IPS-18c (cell line): Measurements from ENCODE around the gene MBOAT2.
"Not testable (repeated sequence)": the region's sequence is repeated elsewhere in the genome, so short reads cannot be mapped to it uniquely, and the experiment has no call there.

ENCODE experiments used
- H3K4me3 ChIP-seq: 2 replicates; pipeline ENCODE4 v1.7.0; 2013; ENCODE audit warnings: low read depth, mild to moderate bottlenecking, low read length, moderate library complexity; ENCODE audit not compliant: insufficient read depth
- H3K9me3 ChIP-seq: one replicate; pipeline ENCODE4 v1.6.1; 2013; ENCODE audit warnings: mild to moderate bottlenecking, low read length, moderate library complexity; ENCODE audit not compliant: control insufficient read depth, insufficient read depth

Gene MBOAT2

DNA sequence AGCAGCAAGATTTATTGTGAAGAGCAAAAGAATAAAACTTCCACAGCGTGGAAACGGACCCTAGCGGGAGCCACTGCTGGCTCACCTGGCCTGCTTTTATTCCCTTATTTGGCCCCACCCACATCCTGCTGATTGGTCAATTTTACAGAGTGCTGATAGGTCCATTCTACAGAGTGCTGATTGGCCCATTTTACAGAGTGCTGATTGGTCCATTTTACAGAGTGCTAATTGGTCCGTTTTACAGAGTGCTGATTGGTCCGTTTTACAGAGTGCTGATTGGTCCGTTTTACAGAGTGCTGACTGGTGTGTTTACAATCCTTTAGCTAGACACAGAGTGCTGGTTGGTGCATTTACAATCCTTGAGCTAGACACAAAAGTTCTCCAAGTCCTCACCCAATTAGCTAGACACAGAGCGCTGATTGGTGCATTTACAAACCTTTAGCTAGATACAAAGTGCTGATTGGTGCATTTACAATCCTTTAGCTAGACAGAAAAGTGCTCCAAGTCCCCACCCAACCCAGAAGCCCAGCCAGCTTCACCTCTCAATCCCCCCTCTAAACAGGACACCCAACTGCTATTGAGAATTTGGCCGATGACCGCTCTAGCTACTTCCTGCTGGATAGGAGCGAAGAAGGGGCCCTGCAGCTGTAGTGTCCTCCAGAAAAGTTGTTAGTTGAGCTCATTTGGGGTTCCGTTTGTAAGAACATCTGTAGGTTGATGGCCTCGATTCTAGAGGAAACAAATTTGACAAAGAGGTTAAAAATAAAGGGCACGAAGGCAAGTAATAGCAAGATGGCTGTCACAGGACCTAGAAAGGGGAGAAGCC is 108.2 kb downstream of the MBOAT2 start:
- H3K4me3 ChIP-seq, H3K9me3 ChIP-seq: not testable (repeated sequence)

DNA sequence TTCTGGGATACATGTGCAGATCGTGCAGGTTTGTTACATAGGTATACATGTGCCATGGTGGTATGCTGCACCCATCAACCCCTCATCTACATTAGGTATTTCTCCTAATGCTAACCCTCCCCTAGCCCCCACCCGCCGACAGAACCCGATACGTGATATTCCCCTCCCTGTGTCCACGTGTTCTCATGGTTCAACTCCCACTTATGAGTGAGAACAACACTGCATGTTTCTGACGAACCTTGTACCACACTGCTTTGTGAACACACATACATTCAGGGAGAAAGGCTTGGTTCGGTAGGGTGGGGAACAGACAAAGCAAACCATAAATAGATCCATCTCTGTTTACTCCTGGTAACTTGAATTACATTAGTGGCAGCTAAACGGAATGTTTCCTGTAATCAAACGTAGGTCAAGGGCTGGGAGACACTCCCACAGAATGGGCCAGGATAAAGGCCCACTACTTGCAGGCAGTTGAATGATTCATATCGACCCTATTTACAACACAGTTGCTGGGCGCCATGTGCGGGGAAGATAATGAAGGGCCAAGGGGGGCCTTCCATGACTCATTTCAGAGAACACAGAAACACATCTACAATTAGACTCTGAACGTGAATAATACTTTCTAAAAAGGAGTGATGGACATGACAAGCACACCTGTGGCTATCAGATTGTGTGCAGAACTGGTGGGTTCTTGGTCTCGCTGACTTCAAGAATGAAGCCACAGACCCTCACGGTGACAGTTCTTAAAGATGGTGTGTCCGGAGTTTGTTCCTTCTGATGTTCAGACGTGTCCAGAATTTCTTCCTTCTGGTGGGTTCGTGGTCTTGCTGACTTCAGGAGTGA is 109.3 kb downstream of the MBOAT2 start:
- no peaks in the 10 kb centered on the region for H3K9me3 ChIP-seq
- H3K4me3 ChIP-seq, result no peak overlapping the region

DNA sequence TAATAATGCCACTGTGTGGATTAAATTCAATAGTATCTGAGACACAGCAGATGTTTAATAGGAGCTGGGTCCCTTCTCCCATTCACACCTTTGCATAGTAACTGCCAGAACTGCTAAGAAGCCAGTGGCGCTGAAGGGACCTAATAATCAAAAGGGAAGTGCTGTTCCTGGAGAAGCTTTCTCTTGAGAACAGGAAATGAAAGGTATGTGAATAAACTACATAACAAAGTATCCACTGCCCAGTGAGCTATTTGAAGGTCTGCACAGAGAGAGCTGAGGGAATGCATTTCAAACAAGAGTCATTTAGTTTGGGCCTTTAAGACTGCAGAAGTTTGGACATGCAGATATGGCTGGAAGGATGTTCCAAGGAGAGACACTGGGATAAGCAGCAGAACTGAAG is 110.0 kb downstream of the MBOAT2 start:
- Histone ChIP-seq H3K4me3 (no peak overlapping the region), H3K9me3 (no peaks in the 10 kb centered on the region)

DNA sequence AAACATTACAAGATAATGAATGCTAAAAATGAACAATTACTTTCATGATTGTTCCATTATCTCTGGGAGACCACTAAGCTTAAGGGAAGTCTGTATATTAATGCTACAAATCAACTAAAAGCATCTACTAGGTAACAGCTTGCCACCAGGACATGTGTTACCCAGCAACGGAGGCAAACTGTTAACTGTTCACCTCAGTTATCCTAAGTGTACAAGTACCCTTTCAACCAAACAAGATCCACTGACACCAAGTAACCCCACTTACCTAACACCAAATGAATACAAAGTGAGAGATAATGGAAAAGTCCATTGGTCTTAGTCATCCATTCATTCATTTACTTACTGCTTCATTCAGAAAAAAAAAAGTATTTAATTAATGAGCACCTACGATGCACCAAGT is 111.4 kb downstream of the MBOAT2 start:
- no peaks in the 10 kb centered on the region for H3K9me3 ChIP-seq
- no peak overlapping the region for H3K4me3 ChIP-seq

DNA sequence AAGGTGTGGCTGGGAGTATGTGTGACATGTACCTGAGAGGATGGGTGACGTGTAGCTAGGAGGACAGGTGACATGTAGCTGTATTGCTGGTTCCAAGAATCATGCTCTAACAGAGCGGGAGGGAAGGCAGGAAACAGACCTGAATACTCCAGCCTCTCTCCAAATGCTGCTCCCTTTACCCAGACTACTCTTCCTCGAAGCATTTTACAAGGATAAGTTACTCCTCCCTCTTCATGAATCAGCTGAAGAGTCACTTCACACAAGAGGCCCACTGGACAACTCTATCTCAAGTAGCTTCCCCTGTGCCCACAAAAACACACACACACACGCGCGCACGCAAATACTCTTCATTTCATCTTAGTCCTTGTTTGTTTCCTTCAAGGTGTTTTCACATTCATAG is 113.5 kb downstream of the MBOAT2 start:
- Histone ChIP-seq H3K4me3 (no peak overlapping the region), H3K9me3 (no peaks in the 10 kb centered on the region)

DNA sequence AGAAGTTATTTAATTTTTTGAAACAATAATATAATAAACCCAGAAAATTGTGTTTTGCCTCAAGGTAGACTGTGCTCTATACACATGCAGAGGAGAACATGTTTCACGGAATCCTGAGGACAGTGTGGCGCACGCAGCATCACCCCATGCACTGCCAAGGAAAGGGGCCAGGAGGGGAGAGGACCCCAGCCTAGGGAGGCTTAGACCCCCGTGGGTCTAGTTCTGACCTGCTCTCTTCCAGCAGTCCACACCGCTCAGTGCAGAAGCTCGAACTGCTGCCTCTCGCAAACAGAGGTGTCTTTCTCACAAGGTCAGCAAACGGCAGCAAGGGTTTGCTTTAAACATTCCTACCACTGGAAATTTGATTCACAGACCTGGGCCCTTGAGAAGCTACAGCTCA is 114.5 kb downstream of the MBOAT2 start:
- Histone ChIP-seq H3K9me3 (no peaks in the 10 kb centered on the region), H3K4me3 (no peak overlapping the region)

DNA sequence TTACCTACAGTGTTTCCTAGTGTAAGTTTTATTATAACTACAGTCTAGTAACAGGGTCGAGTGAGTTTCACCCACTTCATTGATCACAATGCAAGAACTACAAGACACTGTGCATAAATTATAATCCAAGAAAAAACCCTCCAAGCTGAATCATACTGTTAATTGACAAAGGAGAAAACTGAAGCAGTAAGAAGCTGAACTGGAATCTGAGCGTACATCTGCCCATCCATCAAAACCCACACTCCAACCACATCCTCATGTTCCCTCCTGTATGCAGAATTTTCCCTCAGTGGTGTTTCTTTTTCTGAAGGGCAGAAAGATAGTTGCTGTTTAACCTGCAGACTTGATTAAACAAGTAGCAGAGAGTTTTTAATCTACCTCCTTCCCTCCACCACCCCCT is 116.6 kb downstream of the MBOAT2 start:
- Histone ChIP-seq H3K9me3 (no peaks in the 10 kb centered on the region), H3K4me3 (no peak overlapping the region)

DNA sequence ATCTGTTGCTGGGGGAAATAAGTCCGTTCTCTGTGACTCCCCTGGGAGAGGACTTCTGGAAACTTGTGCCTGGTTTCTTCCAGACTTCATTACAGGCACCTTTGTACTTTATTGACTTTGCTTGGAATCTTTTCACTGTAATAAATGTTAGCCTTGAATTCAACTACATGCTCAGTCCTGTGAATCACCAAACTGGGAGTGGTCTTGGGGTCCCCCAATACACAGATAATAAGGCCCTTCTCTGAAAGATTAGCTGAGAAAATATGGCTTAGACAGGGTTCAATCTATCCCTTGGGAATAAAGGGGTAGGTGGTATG is 117.3 kb downstream of the MBOAT2 start:
- no peak overlapping the region for H3K4me3 ChIP-seq
- no peaks in the 10 kb centered on the region for H3K9me3 ChIP-seq

DNA sequence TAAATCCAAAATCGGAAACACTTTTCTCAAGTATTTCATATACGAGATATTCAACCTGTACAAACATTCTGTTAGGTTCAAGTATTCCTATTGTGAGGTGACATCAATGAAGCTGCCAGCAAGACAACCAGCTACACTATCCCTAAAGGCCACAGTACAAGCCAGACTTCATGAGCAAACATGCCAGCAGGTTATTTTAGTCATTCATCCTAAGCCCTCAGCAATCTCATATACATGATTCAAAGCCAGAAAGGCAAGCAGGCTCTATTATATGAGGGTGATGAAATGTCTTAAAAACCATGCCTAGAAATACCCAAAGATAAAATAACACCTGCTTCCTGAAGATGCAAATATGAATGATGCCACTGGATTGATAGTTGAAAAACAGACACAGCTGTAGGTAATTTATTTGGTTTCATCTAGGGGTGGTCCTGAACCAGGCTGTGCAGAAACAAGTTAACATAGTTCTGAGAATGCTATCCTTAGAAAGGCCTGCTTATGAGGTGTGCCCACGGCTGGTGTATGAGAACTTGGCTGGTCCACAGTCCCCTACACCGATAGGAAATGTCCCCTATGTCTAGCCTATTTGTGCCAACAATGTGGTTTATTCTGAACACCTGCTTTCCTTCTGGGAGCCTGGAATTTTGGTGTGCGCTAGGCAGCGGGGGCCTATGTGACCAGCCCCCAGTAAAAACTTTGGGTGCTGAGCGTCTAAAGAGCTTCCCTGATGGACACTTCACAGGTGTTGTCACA is 117.9 kb downstream of the MBOAT2 start:
- Histone ChIP-seq H3K4me3 (no peak overlapping the region), H3K9me3 (no peaks in the 10 kb centered on the region)

DNA sequence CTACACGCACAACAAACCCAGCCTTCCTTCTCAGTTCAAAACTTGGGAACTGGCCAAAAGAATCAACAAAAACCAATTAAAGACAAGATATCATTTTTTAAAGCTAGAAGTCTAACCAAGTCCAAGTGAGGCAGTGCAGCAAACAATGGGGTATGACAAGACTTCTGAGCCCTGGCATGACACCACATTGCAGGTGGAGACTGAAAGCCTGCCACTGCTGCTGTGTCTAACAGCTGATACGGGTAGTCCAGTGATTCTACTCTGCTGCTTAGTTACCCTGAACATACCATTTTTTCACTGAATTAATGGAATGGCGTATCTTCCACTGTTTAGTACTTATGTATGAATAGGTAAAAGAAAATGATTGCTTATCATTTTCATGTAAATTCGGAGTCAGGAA is 118.7 kb downstream of the MBOAT2 start:
- Histone ChIP-seq H3K4me3 (no peak overlapping the region), H3K9me3 (no peaks in the 10 kb centered on the region)

DNA sequence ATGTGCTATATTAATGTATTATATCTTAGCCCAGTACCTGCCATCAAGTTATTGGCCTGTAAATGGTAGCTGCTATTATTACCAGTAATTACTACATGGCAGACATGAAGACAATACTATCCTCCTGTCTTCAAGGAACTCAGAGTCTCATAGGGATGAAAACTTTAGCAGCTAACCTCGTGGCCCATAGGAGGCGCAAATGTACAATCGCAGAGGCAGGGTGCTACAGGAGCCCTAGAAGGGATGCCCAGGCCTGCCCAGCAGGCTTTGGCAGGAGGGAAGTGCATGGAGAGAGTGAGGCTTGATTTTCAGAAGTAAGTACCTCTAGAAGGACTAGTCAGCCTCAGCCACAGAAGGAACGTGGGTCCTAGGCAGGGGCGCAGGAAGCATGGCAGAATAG is 121.4 kb downstream of the MBOAT2 start:
- H3K4me3 ChIP-seq, result no peak overlapping the region
- H3K9me3 ChIP-seq, result no peaks in the 10 kb centered on the region

DNA sequence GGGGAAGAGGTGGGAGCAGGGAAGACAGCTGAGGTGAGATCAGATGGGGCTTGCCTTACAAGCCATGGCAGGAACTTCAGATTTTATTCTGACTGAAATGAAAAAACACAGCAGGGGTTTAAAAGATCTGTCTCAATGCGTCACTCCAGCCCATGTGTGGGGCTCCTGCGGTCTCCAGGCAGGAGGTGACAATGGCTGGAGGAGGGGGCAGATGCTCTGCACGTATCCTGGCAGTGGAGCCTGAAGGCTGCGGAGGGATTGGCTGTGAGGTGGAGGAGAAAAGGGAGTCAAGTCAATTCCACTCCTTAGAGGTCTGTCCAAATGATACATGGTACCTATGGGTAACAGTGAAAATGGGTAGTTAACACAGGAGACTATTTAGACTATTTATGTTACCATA is 125.6 kb downstream of the MBOAT2 start:
- Histone ChIP-seq H3K9me3 (no peaks in the 10 kb centered on the region), H3K4me3 (no peak overlapping the region)

DNA sequence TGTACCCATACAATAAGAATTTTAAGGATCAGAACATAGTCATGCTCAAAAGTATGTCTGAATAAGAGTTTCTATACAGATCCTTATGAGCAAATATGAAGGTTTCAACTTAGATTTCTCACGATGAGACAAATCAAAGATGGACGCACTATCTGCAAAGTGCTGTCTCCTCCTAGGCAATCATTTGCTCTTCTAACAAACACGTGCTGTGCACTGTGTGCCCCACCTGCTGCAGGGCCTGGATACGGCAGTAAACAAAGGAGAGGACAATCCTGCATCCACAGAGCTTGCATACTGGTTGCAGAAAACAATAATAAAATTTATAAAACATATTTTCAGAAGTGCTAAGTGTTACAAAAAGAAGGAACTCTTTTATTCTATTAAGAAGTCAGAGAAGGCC is 126.2 kb downstream of the MBOAT2 start:
- H3K4me3 ChIP-seq, result no peak overlapping the region
- H3K9me3 ChIP-seq, result no peaks in the 10 kb centered on the region

DNA sequence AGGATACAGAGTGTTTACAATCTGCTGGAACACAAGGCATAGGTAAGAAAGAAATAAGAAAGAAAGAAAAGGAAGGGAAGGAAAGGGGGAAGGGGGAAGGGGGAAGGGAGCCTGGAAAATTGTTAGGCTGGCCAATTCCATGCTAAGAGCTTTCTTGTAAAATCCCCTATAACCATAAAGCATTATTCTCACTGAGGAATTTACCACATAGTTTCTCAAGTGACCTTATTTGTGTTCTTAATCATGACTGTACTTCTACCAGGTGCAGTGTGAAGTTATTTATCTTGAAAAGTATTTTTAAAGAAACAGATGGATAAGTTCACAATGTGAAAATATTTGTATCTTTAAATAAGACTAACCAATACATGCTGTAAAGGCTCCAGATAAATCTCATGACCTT is 126.9 kb downstream of the MBOAT2 start:
- H3K9me3 ChIP-seq, result no peaks in the 10 kb centered on the region

DNA sequence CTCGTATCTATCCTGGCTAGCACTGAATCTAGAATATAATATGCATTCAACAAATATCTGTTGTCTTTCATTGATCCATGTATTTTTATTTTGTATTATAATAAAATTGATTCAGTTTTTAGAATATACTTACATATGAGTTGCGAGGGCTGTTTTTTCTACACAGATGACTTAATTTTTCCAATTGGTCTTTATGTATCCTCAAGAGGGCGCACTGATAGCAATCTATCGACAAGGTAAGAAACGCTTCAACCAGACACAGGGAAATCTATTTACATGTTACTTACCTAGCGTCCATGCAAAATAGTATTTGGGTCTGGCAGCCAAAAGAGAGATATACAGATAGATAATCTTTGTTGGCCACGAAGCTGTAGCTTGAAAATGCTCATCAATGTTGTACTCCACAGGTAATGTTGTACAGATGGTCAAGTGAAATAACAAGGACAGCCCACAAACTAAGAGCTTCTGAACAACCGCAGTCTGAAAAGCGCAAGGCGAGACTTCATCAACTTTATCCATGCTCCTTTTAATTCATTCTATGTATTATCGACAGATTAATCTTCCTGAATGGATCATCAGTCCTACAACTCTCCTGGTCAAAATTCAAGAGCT is 130.6 kb downstream of the MBOAT2 start:
- no peak overlapping the region for H3K4me3 ChIP-seq
- no peaks in the 10 kb centered on the region for H3K9me3 ChIP-seq

More for the DNA sequence above, 126.9 kb downstream of the MBOAT2 start:
- no peak overlapping the region for H3K4me3 ChIP-seq

DNA sequence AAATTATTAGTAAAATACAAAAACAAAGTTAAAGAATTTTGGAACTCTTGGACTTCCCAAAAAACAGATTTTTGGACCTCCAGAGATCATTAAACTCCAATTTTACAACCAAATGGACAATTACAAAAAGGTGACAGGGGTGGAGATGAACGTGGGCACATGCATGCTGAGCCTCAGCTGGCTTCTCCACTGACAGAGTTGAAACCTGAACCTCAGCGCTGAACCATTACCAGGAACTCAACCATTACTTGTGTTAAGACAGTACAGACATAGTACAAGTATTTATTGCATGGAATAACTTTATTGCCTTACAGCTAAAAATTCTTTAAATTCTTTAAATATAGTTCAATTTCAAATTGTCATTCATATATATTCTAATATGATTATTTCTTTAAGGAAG is 133.0 kb downstream of the MBOAT2 start:
- Histone ChIP-seq H3K4me3 (no peak overlapping the region), H3K9me3 (no peaks in the 10 kb centered on the region)

DNA sequence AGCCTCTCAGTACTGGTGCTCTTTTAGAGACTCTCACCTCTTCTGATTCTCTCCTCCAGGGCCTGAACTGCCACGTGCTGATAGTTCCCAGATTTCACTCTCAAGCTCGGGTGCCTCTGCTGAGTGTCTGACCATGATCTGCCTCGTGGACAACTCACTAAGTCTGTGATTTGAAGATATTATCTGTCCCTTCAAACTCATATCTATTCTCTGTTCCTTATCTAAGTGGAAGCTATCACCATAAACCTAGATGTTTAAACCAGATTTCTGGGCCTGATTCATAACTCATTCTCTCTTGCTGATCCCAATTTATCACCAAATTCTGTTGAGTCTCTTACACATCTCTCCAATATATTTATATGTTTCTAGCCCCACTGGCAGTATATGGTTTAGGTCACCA is 136.1 kb downstream of the MBOAT2 start:
- Histone ChIP-seq H3K4me3 (no peak overlapping the region), H3K9me3 (no peaks in the 10 kb centered on the region)
